Parathyroid adenoma (tissue), 2 donors: Measurements from ENCODE around the gene ADI1.

Experiments used
- H2AFZ ChIP-seq: fragments of 300-600 bp; sonication (generic); one replicate; pipeline ENCODE4 v1.7.0; 2017; ENCODE audit warnings: antibody characterized with exemption, mild to moderate bottlenecking
- H3K27ac ChIP-seq: fragments of 300-600 bp; sonication (generic); one replicate; pipeline ENCODE4 v1.7.0; 2017
- H3K27me3 ChIP-seq: fragments of 300-600 bp; sonication (generic); one replicate; pipeline ENCODE4 v1.7.0; 2017; ENCODE audit warnings: low read length; ENCODE audit not compliant: control insufficient read depth, insufficient read depth
- H3K36me3 ChIP-seq: fragments of 300-600 bp; sonication (generic); one replicate; pipeline ENCODE4 v1.7.0; 2017; ENCODE audit warnings: low read length; ENCODE audit not compliant: control insufficient read depth, insufficient read depth
- H3K4me1 ChIP-seq: fragments of 300-600 bp; sonication (generic); one replicate; pipeline ENCODE4 v1.7.0; 2017; ENCODE audit warnings: control low read depth
- H3K4me2 ChIP-seq: fragments of 300-600 bp; sonication (generic); one replicate; pipeline ENCODE4 v1.7.0; 2017; ENCODE audit warnings: low read length
- H3K4me3 ChIP-seq: fragments of 300-600 bp; sonication (generic); one replicate; pipeline ENCODE4 v1.7.0; 2017; ENCODE audit warnings: low read depth, low read length
- H3K79me2 ChIP-seq: fragments of 300-600 bp; sonication (generic); one replicate; pipeline ENCODE4 v1.7.0; 2017; ENCODE audit warnings: control low read depth
- H3K9ac ChIP-seq: fragments of 300-600 bp; sonication (generic); one replicate; pipeline ENCODE4 v1.7.0; 2017; ENCODE audit warnings: mild to moderate bottlenecking
- H3K9me3 ChIP-seq: fragments of 300-600 bp; sonication (generic); one replicate; pipeline ENCODE4 v1.7.0; 2017; ENCODE audit warnings: low read length; ENCODE audit not compliant: control insufficient read depth
- CTCF ChIP-seq: fragments of 300-600 bp; sonication (generic); IDR thresholded peaks from one replicate; pipeline ENCODE4 v1.7.0; 2017; ENCODE audit warnings: antibody characterized with exemption, mild to moderate bottlenecking
- donor health status: primary hyperparathyroidism.

The ADI1 gene

GRCh38 chr2:3463186-3463835 lies 56.0 kb downstream of the ADI1 start:
- H3K4me3 ChIP-seq = no peak overlapping the region
- no peaks in the 10 kb centered on the region for H3K4me1 ChIP-seq
- no peak overlapping the region for H3K9ac ChIP-seq
- H3K36me3 ChIP-seq = no peaks in the 10 kb centered on the region
- no peaks in the 10 kb centered on the region for H3K9me3 ChIP-seq
- H3K4me2 ChIP-seq = no peak overlapping the region
- no peak overlapping the region for H2AFZ ChIP-seq
- no peak for TF ChIP-seq CTCF
- H3K79me2 ChIP-seq = no peaks in the 10 kb centered on the region
- H3K27me3 ChIP-seq = no peaks in the 10 kb centered on the region
- no peak overlapping the region for H3K27ac ChIP-seq

- no peaks in the 10 kb centered on the region for H3K36me3 ChIP-seq
- no peaks in the 10 kb centered on the region for H3K4me1 ChIP-seq
- TF ChIP-seq CTCF = no peak
- no peaks in the 10 kb centered on the region for H3K27me3 ChIP-seq
- H3K27ac ChIP-seq = no peak overlapping the region
- H3K9me3 ChIP-seq = no peaks in the 10 kb centered on the region
- no peak overlapping the region for H3K4me3 ChIP-seq
- no peak overlapping the region for H3K4me2 ChIP-seq
- no peak overlapping the region for H2AFZ ChIP-seq
- no peak overlapping the region for H3K9ac ChIP-seq
- H3K79me2 ChIP-seq = no peaks in the 10 kb centered on the region
Observed at GRCh38 chr2:3462493-3463104, 56.7 kb downstream of the ADI1 start.

- no peak overlapping the region for H3K9ac ChIP-seq
- no peak overlapping the region for H3K4me2 ChIP-seq
- H3K9me3 ChIP-seq = no peaks in the 10 kb centered on the region
- peak; percentile 94 for TF ChIP-seq CTCF
- H3K27ac ChIP-seq = no peak overlapping the region
- H3K36me3 ChIP-seq = no peaks in the 10 kb centered on the region
- no peak overlapping the region for H2AFZ ChIP-seq
- H3K4me3 ChIP-seq = no peak overlapping the region
- no peaks in the 10 kb centered on the region for H3K79me2 ChIP-seq
- no peaks in the 10 kb centered on the region for H3K4me1 ChIP-seq
- H3K27me3 ChIP-seq = no peaks in the 10 kb centered on the region
Observed at GRCh38 chr2:3461801-3462492, 57.4 kb downstream of the ADI1 start.

GRCh38 chr2:3460831-3461800 lies 58.2 kb downstream of the ADI1 start:
- H3K27ac ChIP-seq = no peak overlapping the region

More at GRCh38 chr2:3460831-3461800, 58.2 kb downstream of the ADI1 start:
- Histone ChIP-seq H2AFZ (no peak overlapping the region), H3K36me3 (no peaks in the 10 kb centered on the region), H3K27me3 (no peaks in the 10 kb centered on the region), H3K79me2 (no peaks in the 10 kb centered on the region), H3K4me2 (no peak overlapping the region), H3K9me3 (no peaks in the 10 kb centered on the region), H3K9ac (no peak overlapping the region), H3K4me1 (no peaks in the 10 kb centered on the region), H3K4me3 (no peak overlapping the region)
- no peak for TF ChIP-seq CTCF
